IMR-90 (cell line): ENCODE measurements around the gene TMEM95.

ENCODE experiments used
- CTCF ChIP-seq: conservative IDR thresholded peaks from 2 replicates; pipeline ENCODE4 v1.5.1; 2012; ENCODE audit warnings: mild to moderate bottlenecking, low read depth, low read length, improper control_type of control experiment
- NFE2L2 ChIP-seq: fragments of 150-350 bp; IDR thresholded peaks from 2 replicates; pipeline ENCODE4 v1.6.1; 2016; ENCODE audit warnings: low read depth, mild to moderate bottlenecking, low read length
- POLR2A ChIP-seq: IDR thresholded peaks from 2 replicates; pipeline ENCODE4 v1.6.1; 2012; ENCODE audit warnings: mild to moderate bottlenecking, low read depth, low read length
- RCOR1 ChIP-seq: IDR thresholded peaks from 2 replicates; pipeline ENCODE4 v1.6.1; 2012; ENCODE audit warnings: mild to moderate bottlenecking, low read length, improper control_type of control experiment; ENCODE audit not compliant: insufficient replicate concordance
- RFX5 ChIP-seq: IDR thresholded peaks from 2 replicates; pipeline ENCODE4 v1.8.0; 2012; ENCODE audit warnings: low read depth, mild to moderate bottlenecking, low read length, moderate library complexity

- no peak for TF ChIP-seq RFX5
- no peak for TF ChIP-seq CTCF
- TF ChIP-seq RCOR1: no peak
- no peak for TF ChIP-seq POLR2A
- TF ChIP-seq NFE2L2: no peak
Measured at GRCh38 chr17:7322520-7323194, 32.3 kb upstream of the TMEM95 start.
